Stimulated activated CD8-positive, alpha-beta memory T cell treated with anti-CD3 and anti-CD28 coated beads, Interleukin-15, amount 100 ng/mL, for 24 hours (primary cell): ENCODE measurements around the gene ZNF774.
A peak's percentile ranks its signal among the peaks of the same experiment; 100 is the strongest.
"Not testable (repeated sequence)": the region's sequence is repeated elsewhere in the genome, so short reads cannot be mapped to it uniquely, and the experiment has no call there.

Experiments used
- DNase-seq: peaks from one replicate; pipeline ENCODE4 v3.0.0-alpha.2; 2020; ENCODE audit warnings: low read depth

ZNF774 gene

DNA sequence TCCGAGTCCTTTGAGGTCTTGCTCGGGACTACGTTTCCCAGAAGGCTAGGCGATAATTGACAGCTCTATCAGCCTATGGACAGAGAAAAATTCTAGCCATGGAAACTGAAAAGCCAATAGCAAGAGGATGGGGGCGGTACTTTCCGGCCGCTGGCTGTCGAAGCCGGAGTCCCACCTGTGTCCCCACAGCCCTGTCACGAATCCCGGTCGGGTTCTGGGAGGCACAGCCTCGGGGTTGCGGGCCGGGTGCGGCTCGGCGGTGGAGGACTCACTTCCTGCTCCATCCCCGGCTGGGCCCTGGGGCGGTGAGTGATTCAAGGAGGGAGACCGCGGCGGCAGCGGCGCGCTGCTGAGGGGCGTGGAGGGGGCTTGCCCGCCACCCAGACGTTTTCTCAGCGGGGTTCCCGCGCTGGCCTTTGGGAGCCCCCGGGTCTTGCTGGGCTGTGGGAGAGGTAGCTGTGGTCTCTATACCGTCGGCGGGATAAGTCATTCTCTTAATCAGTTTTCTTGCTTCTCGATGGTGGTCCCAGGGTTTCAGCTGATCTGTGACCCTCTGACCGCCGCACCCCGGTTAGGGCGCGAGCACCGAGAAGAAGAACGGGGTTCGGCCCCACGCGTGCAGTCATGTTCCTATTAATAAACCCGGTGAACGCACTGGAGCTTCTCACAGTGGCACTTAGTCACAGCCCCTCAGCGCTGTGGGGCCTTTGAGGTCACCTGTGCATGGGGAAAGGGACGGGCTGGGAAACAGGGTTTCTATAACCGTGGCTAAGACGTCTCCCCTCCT is at the start of gene ZNF774:
Gene ZNF774 (plus strand): TSS at position 178 of the 787 bp plus-strand sequence. CDS start 2,377 bp downstream, outside the sequence.
- DNase-seq: peak; percentile 64

DNA sequence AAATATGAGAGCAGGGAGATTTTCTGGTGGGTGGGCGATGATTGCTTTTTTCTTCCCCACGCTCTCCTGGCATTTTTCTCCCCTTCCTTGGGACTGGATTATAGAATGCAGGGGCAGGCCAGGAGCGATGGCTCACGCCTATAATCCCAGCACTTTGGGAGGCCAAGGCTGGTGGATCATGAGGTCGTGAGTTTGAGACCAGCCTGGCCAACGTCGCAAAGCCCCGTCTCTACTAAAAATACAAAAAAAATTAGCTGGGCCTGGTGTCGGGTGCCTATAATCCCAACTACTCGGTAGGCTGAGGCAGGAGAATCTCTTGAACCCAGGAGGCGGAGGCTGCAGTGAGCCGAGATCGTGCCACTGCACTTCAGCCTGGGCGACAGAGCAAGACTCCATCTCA is 46.7 kb upstream of the ZNF774 start:
- not testable (repeated sequence) for DNase-seq

DNA sequence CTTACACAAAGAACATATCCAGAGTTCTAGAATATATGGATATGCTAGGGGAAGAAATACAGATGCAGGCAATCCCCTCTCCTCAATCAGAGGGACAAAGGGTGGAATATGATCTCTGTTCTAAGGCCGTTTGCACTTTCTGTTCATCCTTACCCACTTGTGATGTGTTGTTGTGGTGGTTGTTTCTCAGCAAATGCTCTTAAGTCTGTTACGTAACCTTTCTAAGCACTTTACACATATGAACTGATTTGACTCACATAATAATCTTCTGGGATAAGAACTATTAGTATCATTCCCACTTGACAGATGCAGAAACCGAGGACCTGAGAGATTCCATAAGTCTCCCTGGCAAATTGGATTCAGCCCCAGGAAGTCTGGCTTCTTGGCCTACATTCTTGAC is 46.2 kb upstream of the ZNF774 start:
- no peak for DNase-seq

DNA sequence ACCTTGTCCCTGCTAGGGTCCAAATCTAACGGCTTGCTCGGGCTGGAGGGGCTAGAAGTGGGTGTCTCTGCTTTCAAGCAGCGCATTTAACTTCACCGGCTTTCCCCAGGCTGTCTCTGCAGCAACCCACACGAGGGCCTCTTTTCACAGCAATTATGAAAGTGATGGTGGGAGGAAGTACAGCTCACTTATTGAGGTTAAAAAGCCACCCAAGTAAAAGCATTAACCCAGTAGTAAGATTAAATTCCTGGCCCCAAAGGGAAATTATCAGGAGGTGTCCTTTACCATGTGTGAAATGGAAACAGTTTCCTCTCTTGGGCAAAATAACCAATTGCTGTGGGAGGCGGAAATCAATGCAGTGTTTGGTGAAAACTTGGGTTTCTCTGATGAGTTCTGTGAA is 45.5 kb upstream of the ZNF774 start:
- DNase-seq: no peak

DNA sequence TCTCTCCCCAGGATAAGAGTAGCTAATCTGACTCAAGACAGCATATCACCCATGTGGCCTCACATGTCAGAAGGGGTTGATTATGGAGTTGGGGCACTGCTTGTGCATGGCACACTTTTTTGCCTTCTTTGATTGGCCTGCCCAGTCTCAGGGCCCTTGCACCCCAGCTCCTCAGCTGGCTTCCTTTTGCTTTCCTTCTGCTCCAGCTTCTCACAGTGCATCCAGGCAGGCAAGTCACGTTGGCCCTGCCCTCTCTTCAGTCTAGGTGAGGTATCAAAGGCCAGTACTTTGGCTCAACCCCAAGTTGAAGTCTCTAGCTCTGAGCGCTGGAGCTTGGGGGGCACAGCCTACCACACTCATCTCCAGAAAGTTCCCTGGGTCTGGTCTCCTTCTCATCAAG is 44.4 kb upstream of the ZNF774 start:
- no peak for DNase-seq

DNA sequence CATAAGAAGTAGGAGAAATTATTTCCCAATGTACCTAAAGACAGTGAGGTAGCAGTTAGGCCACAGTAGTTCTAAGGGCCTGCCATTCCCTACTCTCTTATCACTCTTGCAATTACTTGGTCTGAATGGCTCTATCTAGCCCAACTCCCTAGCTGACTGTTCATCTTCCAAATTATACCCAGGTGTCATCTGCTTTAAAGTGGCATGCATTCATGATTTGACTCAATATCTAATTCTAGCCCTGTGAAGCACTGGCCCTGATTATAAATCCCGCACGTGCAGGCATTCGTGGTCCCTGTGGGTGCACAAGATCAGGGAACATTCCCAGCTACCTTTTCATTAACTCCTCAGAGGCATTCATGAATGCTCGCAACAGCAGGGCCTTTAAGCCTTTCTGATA is 43.1 kb upstream of the ZNF774 start:
- DNase-seq: no peak

DNA sequence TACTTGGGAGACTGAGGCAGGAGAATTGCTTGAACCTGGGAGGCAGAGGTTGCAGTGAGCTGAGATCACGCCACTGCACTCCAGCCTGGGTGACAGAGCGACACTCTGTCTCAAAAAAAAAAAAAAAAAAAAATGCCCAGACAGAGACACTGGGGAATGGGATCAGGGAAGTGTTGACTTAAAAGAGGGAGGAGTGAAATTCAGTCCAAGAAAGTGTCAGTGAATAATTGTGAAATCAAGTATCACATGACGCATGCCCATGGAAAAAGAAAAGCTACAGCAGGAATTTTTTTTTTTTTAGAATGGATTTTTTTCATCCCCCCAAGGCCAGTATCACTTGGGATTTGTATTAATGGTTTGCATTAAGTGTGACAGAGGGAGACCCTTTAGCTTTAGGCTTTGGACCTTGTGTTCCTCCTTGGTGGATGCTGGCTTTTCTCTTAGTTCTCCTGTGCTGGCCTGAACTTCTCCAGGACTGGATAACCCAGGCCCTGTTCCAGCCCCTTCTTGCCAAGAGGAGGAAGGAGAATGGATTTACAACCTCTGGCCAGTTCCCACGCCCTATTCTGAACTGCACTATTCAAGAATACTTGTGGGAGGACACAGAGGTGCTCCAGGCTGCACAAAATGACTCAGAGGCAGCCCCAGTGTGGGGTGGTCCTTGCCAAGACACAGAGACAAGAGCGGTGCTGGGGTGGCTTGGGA is 36.7 kb upstream of the ZNF774 start:
- no peak for DNase-seq

DNA sequence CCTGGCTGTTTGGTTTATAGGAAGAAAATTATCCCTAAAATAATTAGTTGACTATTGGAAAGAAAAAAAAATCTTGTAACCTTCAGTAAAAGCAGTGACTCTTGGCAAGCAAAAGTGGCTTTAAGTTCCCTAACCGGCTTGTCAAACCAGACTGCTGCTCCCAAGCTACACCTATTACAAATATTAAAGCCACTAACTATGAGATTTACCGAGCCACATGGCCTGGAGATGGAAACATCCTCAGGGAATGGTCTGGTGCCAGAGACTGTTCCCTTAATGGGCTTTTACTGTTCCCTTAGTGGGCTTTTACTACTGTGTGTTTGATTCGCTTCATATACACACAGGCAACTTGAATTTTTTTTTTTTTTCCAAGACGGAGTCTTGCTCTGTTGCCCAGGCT is 35.9 kb upstream of the ZNF774 start:
- DNase-seq: no peak

DNA sequence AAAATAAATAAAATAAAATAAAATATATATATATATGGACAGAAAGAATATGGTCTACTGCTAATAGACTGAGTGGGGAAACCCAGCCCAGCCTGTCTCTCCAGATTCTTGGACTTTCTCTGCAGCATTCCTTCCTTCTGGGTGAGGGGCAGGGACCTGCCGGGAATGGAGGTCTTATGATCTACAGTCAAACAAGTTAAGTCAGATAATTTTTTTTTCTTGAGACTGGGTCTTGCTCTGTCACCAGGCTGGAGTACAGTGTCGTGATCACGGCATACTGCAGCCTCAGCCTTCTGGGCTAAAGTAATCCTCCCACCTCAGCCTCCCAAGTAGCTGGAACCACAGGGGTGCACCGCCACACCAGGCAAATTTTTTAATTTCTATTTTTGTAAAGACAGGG is 33.5 kb upstream of the ZNF774 start:
- DNase-seq: no peak

DNA sequence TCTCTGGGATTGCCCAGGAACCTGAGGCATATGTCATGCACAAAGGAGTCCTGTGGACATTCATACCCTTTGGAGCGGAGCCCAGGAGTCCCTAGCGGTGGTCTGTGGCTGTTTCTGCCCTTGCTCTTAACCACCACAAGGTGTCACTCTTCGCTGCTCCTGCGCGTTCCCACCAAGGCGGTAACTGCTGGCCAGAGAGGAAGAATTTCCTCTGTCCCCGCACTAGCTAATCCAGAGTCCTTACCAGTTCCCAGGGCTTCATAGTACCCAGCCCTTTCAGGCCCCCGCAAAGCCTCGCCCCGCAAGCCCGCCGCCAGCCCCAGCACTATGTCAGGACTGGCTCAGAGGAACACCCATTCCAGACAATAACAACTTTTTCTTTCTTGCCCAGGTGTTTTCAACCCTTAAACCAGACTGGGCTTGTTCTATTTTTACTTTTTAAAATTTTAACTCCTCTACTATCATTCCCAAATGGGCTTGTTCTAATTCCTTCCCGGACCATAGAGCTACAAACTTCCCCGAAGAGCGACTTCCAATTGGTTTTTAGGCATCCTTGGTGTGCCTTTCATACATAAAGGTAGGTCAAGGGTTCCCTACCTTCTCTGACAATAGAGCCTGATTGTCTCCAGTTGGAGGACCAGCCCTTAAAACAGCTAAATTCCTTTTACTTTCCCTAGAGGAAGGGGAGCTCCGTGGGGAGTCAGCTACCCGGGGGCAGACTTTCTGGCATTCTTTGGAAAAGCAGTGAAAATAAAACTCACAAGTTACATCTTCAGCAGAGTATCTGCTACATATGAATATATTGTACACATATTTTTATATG is 31.8 kb upstream of the ZNF774 start:
- DNase-seq: no peak

DNA sequence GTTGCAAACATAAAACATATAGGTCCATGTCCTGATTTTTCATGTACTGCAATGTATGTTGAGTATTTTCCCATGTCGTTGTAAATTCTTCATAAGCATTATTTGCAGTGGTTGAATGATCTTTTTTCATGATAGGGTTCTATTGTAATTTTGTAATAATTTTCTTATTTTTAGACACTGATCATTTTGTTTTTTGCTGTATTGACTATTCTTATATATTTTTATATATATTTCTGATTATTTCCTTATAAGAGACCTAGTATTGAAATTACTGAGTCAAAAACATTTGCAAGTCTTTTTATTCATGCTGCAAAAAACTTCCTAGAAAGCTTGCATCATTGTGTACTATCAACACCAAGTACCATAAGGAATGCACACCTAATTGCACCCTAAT is 31.2 kb upstream of the ZNF774 start:
- no peak for DNase-seq

DNA sequence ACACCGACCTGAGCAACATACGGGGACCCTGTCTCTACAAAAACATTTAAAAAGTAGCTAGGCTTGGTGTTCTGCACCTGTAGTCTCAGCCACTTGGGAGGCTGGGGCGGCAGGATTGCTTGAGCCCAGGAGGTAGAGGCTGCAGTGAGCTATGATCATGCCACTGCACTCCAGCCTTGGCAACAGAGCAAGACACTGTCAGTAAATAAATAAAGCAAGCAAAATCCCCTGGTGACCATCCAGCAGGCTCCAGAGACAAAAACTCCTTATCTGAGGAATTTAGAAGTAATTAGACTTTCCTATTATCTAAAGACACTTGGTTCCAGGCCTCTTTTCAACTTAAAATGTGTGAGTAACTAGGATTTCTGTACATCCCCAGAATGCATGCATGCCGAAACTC is 29.5 kb upstream of the ZNF774 start:
- no peak for DNase-seq

DNA sequence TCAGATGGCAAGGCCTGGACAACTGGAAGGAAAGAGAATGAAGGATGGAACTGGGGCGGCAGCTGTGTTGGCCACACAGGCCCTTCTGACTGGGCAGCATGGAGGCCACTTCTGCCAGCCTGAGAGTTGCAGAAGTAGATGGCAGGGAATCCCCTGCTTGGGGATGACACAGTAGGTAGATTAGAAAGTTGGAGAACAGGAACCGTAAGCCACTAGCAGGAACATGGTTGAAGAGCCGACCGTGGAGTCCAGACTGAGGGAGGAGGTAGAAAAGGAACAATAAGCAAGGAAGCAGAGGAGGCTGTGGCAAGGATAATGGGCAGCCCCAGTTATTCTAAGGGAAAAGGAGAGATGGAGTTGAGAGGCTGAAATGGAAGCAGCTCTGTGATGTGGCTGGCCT is 26.4 kb upstream of the ZNF774 start:
- DNase-seq: no peak

DNA sequence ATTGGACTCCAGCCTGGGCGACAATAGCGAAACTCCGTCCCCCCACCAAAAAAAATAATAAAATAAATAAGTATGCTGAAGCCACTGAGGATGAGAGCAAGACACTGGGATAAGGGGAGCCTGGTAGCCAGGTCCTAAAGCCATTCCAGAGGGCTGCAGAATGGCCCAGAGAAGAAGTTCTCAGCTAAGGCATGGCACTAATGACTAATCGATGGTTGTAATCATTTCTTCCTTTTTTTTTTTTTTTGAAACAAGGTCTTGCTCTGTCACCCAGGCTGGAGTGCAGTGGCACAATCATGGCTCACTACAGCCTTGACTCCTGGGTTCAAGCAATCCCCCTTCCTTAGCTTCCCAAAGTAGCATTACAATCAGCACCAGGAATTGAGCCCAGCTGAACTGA is 25.6 kb upstream of the ZNF774 start:
- DNase-seq: no peak

DNA sequence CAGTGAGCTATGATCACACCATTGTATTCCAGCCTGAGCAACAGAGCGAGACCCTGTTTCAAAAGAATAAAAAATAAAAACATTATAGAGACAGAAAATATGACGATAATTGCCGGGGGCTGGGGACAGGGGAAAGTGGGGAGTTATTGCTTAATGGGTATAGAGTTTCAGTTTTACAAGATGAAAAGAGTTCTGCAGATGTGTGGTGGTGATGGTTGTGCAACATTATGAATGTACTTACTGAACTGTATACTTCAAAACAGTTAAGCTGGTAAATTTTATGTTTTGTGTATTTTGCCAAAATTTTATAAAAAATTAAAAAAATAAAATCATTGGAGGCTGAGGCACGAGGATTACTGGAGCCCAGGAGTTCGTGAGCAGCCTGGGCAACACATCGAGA is 24.8 kb upstream of the ZNF774 start:
- DNase-seq: no peak

DNA sequence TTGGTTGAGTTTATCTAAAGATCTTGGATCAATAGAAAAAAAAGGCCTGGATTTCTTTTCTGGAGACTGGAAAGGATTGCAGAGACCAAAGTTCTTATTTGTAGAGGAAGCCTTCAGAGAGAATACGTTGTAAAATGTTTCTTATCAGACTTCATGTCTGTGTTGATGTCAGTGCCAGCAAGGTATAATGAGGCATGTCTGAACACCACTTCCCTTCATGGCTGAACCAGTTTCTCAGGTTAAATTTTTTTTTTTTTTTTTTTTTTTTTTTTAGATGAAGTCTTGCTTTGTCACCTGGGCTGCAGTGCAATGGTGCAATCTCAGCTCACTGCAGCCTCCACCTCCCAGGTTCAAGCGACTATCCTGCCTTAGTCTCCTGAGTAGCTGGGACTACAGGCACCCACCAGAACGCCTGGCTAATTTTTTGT is 17.8 kb upstream of the ZNF774 start:
- no peak for DNase-seq

DNA sequence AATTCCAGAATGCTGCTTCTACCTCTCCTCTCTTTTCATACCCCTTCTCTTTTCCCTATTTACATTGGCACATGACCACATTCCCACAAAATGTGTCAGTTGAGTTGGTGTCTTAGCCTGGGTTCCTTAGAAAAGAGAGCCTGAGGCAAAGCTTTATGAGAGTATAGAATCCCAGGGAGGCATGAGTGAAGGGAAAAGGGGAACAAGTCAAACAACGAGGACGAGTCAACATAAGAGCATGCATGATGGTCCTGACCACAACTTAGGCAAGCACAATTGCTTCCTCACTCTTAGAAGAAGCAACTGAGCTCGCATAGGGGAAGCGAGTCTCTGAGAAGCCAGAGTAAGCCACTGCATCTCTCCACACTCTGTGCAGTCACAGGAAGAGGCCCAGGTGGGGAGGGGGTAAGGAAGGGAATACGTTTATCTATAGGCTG is 15.4 kb upstream of the ZNF774 start:
- DNase-seq: no peak

DNA sequence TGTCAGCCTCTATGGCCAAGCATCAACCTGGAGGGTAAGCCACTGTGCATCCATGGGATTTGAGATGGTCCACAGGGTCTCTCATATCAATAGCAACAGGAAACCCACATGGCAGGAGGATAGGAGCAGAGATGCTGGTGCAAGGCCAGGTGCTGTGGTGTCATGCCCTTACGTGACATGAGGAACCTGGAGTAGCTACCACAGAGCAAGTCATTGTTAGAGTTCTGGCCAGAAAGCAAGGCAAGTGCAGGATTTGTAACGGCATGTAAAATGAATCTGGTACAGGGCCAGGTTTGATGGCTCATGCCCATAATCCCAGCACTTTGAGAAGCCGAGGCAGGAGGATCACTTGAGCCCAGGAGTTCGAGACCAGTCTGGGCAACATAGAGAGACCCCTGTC is 14.8 kb upstream of the ZNF774 start:
- no peak for DNase-seq

DNA sequence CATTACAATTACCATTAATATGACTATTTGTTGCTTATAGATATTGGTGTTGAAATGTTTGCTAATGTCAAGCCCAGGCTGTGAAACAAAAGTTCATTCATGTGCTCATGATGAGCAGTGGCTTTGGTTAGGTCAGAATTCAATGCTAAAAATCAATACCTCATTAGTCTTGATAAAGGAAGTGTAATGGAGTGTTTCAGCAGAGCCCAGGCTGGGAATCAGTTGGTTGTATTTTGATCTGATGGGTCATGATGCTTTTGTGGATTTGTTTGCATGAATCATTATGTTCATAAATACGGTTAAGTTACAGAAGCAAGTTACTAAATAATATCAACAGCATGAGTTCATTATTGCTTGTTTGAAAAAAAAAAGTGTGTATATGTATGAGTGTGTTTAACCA is 13.6 kb upstream of the ZNF774 start:
- DNase-seq: no peak

DNA sequence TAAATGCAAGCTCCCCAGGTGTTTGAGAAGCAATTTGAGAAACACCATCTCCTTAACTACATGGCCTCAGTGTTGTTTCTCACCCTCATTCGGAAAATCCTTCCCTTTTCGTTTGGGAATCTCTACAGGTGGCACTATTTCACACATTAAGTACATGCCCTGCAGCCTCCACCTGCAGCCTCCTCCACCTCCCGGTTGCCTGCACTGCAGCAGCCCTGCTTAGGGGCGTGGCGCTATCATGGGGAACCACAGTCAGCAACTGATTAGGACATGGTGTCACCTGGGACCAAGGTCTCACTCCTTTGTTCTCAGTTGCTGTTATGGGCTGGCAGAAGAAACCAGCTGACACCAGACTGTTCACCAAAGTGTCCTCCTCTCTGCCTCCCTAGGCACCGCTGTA is 11.7 kb upstream of the ZNF774 start:
- DNase-seq: no peak

DNA sequence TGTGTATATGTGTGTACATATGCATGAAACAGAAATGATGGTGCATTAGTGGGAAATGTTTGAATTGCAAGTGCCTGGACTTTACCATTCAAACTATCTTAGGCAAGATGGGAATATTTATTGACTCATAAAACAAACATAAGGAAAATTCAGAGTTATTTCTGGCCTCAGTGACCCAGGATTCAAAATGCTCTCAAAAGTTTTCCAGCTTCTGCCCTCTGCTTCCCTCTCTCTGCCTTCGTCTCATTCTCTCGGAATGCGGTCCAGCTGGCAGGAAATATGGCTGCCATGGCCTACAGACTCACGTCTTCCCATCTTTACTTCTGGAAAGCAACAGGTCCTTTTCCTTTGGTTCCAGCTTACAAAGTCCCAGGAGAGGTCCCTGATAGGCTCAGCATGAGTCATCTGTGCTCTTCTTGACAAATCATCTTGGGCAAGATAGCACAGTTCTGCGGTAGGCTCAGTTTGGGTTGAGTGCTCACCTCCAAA is 8.7 kb upstream of the ZNF774 start:
- no peak for DNase-seq

DNA sequence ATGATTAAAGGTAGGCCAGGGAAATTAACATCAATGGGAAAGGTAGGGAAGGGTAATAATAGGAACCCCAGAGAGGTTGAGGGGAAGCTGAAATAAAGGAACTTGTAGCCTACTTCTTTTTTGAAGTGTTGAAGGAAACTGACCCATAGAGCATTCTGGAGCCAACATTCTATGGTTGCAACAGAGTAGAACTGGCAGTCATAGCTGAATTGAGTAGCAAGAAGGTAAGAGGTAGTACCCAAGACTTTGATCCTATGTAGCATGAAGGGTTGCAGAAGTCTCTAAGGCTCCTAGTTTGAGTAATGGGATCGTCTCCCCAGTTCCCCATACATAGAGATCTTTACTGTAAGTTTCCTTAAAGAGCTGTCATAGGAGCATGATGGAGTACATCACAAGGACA is 7.4 kb upstream of the ZNF774 start:
- DNase-seq: no peak

DNA sequence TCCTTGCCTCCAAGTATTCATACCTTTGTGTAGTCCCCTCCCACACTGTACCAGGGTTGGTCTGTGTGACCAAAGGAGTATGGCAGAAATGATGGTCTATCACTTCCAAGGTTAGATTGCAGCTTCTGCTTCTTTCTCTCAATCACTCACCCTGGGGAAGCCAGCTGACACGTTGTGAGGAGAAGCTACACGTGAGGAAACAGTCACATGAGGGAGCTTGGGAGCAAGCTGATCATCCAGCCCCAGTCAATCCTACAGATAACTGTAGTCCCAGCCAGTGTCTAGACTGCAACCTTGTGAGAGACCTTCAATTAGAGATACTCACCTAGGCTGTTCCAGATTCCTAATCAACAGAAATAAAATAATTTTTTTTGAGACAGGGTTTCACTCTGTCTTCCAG is 6.2 kb upstream of the ZNF774 start:
- no peak for DNase-seq
